ENCODE measurements around the gene ALKBH8. TPM values are rescaled to one million over a fixed set of nuclear protein-coding genes. Genes with fewer than 3 reads are reported as not detected.

The ALKBH8 gene
- total RNA-seq, 2 donors from 2014 or later, result 2.6 to 3.6 TPM

DNA sequence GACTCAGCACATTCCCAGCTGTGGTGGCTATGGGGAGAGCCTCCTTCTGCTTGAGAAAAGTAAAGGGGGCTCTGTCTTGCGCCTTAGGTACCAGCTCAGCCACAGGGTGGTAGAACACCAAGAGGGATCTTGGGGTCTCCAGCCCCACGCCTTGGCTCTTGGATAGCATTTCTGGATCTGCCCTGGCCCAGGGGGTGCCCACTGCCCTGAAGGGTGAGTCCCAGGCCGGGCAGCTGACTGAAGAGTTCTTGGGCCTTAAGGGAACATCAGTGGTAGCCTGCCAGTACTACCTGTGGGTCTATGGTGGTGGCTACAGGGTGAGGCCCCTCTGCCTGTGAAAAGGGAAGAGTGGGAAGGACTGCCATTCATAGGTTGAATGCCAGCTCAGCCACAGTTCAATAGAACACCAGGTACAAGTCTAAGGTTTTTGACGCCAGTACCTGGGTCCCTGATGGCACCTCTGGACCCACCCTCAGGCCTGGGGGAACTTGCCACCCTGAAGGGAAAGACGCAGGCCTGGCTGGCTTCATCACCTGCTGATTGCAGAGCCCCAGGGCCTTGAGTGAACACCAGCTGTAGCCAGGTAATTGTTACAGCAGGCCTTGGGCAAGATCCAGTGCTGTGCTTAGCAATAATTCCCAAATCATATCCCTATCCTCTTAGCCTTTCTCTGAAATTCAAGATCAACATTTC lies 111.8 kb downstream of the ALKBH8 start:
- no peaks in the 10 kb centered on the region for H3K27me3 ChIP-seq
- peaks cover 11% of the 10 kb centered on the region for H3K4me1 ChIP-seq
- no peak overlapping the region for H3K4me3 ChIP-seq
- H3K27ac ChIP-seq, result no peak overlapping the region
- no peak for TF ChIP-seq CTCF (IDR thresholded peaks at IDR 0.05)
- no peak for TF ChIP-seq POLR2A (IDR thresholded peaks at IDR 0.05)
- H3K36me3 ChIP-seq (replicated peaks in 1 of 2; ENCODE audit: insufficient read depth in 1 of 2, low read depth in 2 of 2), result peaks cover 0 to 5% of the 10 kb centered on the region in 2 donors
- intact Hi-C loops (cut with DNase I), result no loop called here
- WGBS, 2 donors, result 90 to 92% methylated on average over 2 to 5 of the region's 5 CpGs
- no peaks in the 10 kb centered on the region for H3K9me3 ChIP-seq
- no peak for ATAC-seq
- no peak for DNase-seq

Other genes starting within 250 kb of the ALKBH8 start
- gene CWF19L2, start 107.9 kb downstream of the ALKBH8 start, total RNA-seq, result 10 to 100 TPM; 17.8 to 20.0 TPM
- not detected for gene ELMOD1, start 25.4 kb upstream of the ALKBH8 start, total RNA-seq
- gene SLN, start 146.3 kb upstream of the ALKBH8 start, total RNA-seq, result 1 to 10 TPM; 2.3 to 3.0 TPM